NCI-H524 treated with DMSO at 0.1 percent for 48 hours (cell line): ENCODE measurements around the gene WDR86.

Source experiments
- DNase-seq: peaks from one replicate; lab custom pipeline; 2025; lab: John Stamatoyannopoulos, UW

The WDR86 gene

DNA sequence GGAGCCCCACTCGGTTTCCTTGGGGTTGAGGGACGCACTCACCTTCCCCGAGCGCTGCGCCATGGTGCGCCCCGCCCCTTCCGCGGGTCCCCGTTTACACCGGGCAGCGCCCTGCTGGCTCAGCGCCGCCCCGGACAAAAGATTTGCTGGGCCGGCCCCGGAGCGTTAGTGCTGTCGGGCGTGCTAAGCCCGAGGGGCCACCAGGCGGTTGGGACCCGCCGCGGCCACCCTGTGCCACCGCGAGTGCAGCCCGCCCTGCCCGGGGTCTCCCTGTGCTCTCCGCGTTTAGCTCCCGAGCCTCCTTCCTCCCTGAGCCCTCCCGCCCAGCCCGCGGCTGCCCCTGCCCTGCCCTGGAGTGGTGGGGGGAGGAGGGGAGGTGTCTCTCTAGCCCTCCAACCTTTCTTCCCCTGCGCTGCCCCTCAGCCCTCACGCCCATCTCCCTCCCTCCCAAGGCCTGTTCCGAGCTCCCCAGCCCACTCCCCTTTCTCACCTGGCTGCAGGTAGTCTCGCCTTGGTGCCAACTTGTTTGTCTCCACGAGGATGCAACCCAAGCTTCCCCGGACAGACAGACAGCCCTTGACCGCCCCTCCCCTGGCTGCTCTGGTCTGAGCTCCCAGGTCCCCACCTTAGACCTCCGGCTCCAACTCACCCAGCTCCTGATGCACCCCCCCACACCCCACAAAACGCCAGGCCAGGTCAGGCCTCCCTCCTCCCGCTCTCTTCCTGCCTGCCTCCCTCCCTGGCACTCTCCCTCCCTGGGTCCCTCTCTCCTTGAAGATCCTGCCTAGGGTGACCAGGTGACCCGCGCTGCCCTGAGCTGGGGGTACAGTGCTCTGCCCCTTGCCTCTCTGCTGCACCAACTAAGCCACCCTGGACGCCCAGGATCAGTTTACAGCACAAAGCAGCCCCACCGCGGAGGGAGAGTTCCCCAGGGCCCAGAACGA is 30.3 kb upstream of the WDR86 start, which contains the start of gene CRYGN:
Gene CRYGN, minus strand, starts transcription at position 287 of the 944 bp plus-strand sequence. Its CDS starts 224 bp downstream, at position 63.
- no peak for DNase-seq

DNA sequence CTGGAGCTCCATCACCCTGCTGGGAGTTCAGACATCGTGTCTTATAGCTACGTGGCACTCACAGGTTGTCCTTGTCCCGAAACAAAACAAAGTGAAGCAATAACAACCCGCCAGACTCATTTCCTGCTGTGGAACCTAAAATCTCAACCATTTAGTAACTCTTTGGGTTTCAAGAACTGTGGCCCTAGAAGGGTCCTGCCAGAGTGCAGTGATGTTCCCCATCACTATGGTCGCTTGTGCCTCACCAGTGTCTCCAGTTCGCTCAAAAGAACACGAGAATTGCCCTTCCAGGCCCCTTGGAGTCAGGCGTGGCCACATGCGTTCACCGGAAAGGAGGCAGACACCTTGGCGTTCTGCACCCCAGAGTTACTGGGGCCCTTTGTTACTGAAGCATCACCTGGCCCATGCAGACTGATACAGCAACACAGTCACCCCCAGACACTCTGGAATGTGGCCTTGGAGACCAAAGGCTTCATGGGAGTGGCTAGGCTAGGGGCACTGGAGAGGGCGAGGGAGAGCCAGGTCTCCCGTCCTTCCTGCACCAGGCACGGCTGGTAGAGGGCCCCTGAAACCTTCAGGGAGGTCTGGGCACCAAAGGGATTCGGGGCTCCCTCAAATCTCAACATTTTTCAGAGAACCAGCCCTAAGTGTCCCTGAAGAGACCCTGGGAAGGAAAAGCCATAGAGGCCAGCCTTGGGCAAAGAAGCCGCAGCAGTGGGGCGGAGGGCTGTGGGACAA is 29.2 kb upstream of the WDR86 start:
- DNase-seq: no peak

DNA sequence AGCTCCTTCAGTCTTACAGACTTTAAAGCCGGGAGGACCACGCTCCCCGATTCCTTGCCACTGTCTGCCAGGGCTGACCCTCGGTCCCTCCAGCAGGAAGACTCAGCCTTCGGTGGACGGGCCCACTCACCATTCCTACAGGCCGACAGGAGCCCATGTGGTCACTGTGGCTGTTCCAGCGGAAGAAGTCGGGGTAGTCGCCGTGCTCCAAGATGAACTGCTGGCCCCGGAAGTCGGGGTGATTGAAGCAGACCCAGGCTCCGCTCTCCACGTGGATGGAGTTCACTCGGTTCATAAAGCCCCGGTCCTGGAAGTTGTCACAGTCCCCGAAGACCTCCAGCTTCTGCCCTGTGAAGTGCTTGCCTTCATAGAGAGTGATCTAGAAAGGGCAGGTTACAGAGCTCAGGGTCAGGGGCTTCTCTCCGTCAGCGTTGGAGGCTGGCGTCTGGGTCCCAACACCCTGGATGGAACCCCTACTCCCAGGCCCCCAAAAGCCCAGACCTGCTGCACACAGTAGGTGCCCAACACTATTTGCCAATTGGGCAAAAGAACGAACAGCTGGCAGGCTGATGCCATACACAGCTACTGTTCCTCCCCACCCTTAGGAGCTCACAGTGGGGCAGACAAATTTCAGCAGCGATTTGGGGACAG is 28.2 kb upstream of the WDR86 start:
- DNase-seq: no peak

DNA sequence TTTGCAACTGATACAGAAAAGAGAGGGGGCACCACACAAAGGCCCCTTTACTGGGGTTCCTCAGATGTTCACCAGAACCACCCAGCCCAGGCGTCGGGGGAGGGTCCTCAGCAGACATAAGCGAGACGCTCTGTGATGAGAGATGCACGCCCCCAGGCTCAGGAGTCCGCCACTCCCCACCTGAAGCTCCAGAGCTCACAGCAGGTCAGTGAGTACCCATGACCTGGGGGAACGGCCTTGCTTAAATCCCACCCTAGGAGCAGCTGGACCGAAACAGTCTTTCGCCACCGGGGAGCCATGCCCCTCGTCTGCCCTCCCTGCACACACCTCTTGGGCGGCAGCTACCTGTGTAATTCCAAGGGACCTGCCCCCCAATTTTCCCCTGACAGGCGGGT is 27.3 kb upstream of the WDR86 start:
- no peak for DNase-seq

DNA sequence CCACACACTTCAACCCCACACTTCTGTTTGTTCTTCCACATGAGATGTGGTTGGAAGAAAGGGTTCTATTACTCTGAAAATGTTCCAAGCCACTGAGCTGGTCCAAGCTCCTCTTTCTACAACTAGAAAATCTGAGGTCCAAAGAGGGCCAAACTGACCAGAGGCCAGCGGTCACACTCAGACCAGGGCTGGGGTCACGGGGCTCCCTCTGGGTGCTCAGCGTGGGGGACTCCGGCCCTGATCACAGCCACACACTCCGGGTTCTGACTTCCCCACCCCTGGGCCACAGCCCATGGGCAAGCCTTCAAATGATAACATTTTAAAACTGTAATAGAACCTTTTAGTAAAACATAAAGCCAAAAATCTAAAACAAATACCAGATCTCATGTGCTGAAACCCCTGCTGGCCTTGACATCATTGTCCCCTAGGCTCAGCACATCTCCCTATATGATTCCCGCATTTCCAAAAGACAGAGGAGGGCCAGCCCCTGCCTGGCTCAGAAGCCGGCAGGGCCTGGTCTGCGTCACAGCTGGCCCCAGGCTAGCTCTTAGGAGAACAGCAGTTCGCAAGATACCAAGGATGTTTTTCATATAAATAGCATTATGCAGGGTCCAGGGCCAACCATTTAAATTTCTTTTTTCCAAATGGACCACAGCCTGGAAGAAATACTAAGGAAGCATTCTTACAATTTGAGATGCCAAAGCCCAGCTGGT is 26.8 kb upstream of the WDR86 start:
- DNase-seq: no peak

DNA sequence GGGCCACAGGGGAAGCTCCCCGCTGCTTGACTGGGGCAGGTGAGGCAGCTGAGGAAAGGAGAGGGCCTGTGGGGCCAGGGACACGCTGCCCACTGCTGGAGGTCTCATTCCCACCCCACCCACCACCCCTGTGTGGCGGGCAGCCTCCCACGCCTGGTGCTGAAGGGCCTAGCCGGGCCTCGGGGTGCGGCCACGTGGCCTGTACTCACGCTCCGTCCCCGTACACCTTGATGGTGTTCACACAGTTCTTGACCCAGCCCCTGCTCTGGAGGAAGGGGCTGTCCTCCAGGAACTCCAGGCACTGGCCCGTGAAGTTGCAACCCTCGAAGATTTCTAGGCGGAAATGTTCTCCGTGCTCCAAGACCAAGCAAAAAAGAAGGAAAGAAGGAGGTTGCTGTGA is 26.1 kb upstream of the WDR86 start:
- DNase-seq: no peak

DNA sequence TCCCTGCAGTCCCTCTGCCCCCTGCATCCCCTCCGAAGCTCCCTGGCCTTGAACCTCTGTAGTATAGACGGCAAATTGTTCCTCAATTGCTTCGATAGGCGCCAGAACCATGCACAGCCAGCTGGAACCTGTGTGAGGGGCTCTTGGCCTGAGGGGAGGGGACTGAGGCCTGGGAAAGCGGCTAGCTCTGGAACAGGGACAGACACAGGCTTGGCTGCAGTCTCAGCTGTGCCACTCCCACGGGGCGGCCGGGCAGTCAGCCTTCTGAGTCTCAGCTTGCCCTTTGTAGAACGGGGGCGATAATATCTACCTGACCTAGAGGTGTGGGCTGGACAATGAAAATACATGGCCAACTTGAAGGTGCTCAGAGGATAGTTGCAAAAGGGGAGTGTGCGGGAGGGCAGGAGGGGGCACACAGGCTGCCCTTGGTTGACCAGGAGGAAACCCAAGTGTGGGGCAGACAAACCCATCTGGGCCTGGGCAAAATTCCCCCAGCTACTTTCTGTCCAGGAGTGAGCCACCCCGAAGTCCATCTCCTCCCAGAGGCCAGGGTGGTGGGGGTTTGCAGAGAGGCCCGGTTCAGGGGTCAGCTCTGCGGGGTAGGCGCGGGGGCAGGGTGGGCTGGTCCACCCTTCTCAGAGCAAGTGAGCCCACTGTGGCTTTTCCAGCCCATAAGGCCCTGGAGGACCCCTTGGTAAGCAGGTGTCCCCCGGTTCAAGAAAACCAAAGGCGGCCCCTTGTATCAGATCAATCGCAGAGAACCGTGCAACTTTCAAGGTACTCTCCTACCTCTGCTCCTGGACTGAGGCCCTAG is 25.5 kb upstream of the WDR86 start:
- DNase-seq: no peak

DNA sequence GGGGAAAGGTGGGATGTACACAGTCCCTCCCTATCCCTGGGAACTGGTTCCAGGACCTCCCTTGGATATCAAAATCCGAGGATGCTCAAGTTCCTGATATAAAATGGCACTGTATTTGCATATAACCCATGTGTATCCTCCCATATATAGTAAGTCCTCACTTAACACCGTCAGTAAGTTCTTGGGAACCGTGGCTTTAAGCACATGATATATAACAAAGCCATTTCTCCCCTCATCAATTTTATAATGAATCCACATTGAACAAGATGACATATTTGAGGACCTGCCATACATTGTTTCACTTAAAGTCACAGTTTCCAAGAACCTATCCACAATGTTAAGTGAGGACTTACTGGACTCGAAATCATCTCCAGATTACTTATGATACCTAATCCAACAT is 24.7 kb upstream of the WDR86 start:
- no peak for DNase-seq

DNA sequence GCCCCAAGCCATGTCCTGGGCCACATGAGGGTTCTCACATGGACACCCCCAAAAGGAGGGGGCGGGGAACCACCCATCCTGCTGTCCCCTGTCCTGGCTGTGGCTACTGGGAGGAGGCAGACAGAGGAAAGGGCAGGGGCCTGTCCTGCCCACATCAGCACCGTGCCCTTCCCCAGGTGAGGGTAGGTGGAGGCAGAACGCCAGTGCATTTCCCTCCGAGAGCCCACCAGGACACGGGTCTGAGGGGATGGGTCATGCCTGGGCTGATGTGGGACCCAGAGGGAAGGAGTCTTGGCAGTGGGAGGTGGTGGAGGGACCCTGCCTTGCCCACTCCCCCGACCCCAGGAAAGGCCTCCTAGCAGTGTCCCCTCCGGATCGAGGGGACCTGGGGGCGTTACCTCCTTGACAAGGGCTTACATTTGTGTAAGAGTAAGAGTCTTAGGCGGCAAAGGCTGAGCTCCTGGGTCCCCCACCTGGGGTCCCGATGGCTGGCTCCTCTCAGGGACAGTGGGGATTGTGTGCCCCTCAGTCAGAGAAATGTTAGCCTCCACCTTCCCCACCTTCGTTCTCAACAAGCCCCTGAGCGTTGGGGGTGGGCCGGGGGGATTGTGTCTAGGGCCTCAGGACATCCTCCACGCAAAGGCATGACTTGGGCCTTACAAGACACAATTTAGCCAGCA is 24.0 kb upstream of the WDR86 start:
- DNase-seq: no peak

DNA sequence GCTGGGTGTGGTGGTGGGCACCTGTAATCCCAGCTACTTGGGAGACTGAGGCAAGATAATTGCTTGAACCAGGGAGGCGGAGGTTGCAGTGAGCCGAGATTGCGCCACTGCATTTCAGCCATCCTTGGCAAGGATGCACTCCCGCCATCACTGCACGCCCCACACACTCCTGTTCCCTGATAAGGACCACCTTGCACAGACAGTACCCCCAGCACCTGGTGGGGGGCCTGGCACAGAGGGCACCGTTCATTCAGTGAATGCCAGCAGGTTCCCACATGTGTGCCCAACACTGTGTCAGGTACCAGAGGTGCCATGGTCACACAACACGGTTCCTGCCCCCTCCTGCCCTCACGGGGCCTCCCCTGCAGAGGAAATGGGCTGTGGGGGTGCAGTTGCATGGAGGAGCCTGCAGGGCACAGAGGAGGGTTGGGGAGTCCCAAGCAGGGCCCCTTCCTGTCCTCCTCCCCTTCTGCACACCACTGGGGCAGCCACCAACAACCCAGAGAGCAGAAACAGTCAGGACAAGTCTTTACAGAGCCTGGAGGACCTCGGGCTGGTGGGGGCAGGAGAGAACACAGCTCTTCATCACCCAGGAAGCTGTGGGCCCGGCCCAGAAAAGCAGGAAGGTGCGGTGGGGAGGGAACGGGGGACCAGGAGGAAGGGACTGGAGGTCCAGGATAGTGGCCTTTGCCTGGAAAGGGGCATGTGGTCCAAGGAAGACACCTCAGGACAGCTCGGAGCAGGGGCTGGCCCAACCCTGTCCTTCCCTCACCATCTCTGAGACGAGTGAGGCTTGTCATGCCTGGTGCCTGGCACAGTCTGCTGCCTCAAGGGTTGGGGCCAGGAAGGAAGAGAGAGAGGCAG is 23.1 kb upstream of the WDR86 start:
- DNase-seq: no peak

DNA sequence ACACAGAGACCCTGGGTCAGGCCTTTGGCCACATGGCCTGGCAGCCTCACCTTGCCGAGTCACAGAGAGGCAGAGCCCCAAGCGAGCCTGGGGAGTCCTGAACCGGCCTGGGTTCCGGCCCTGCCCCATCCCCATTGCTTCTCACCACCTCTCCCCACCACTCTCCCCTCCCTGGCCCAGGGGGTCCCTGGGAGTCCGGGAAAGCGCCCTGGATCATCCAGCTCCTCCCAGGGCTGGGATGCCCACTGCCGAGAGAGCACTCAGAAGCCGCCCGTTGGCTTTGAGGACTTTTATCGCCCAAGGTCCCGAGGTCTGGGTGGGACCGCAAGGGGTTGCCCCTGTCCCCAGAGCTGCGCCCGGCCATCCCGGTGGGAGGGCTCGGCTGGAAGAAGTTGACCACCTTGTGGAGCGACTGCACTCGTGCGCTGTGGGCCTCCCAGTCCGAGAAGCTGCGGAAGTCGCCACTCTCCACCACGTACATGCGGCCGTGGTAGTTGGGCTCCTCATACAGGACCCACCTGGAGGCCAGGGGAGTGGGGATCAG is 22.0 kb upstream of the WDR86 start:
- no peak for DNase-seq

DNA sequence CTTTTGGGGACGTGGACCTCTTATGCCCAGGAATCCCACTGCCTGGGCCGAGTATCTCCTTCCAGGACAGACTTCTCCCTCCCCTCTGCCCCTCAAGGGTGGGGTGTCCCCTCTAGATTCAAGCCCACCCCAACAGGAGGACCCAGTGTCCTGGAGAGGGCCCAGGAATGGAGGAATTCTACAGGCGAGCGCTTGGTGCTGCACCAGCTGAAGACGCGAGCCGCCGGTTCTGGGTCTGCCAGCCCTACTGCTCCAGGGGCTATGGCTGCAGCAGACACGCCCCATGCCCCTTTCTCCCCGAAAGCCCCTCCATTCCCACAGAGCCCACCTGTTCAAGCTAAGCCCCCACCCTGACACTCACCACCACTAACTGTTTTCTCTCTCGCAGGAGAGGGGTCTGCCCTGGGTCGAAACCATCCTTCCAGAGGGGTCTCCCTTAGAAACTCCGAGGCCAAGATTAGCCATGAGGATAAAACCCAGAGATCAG is 21.5 kb upstream of the WDR86 start:
- DNase-seq: no peak

DNA sequence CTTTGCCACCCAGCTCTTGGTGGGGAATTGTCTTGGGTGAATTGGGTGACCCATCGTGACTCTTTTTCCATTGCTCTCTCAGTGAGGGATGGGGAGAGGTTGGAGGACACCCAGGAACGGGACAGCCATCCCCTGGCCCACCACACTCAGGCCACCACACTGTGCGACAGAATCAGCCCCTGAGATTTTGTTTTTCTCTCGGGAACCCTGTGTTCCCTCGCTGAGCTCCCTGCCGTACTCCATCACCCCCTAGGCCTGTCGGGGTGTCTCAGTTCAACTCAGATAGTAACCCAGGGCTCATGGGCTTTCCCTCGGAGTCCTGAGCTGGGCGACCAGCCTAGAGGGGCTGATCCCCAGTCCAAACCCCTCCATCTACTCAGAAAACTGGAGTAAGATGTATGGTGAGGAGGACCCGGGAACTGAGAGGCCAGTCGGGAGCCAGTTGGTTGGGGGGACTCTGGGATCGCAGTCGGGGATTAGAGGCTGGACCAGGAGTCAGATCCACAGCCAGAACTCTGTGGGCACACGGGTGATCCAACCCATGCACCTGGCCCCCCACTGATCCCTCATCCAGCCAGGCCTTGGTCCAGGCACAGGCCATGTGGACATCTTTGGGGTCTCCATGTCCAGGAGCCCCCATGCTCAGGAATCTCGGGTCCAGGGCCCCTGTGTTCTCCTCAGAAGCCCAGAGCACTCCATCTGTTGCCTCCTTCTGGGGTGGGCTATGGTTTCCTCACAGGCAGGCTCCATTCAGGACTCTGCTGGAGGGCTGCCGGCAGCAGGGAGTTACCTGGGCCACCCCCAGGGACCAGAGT is 20.8 kb upstream of the WDR86 start:
- DNase-seq: no peak

DNA sequence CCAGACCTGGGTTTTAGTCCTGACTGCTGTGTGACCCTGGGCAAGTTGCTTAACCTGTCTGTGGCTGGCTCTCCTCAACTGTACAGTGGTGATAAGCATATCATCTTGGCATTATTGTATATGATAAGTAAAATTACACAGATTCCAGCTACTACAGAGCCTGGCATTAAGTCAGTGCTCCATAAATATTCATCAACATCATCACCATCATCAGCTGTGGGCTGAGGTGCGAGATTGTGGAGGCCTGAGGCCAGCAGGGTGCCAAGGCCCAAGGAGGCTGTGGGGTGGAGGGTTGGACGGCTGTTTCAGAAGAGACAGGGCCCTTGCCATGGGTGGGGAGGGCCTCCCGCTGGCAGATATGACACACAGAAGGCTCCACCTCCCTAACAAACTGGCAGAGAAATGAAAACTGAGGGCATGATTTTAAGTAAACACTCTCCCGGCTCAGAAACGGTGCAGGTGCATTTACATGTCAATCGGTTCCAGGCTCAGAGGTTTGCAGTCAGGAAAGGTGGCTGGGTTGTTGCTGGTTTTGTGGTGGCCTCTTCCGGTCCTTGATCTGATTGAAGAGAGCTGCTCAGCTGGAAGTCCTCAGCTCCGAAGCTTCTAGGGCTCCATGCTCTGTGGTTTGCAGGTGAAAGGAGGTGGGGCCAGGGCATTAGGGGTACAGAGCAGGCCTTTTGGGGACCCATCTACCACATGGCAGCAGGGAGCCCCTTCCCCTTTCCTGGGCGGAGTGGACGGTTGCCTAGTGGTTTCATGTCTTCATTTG is 19.9 kb upstream of the WDR86 start:
- DNase-seq: no peak

DNA sequence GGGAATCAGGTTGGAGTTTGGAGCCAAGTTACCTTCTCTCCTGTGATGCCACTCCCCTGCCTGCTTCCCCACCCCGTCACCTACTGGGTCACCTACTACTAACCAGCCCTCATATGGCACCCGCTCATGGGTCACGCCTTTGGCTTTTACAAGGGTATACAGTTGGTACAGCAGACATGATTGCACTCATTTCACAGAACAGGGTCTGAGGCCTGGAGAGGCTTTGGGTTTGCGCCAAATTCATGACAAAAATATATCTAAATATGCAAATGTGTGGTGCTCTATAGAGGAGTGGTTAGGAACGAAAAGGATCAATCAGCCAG is 19.4 kb upstream of the WDR86 start:
- DNase-seq: no peak

DNA sequence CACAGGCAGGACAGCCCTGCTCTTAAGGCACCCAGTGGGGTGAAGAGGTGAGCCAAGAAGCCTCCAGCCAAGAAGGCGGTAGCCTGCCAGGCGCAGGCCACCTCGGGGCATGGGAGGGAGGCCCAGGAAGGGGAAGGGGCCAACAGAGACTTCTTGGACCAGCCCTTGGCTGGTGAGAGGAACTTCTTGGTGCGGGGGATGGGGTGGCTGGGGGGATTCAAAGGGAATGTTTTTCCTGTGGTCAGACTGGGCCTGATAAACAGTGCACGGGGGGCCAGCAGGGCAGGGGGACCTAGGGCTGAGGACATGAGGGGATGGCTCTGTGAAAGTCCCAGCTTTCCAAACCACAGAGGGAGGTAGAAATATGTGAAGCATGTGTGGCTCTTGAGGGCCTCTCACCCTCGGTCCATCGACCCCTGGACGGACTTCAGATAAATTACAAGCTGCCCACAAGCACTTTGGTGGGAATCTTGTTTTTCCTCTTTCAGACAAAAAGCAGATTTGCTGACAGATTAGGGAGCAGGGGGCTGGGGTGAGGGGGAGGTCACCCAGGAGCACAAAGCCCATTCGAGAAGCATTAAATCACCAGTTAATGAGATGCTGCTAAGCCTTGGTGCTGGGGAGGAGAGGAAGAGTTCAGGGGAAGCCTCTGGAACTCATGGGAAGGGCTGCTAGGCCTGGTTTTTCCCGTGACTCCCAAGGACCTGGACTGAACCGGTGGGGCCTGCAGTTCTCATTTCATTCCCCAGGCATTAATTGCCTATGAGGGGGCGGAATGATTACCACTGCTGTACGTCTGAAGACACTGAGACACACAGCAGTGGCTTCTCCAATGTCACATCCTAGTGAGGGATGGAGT is 18.8 kb upstream of the WDR86 start:
- DNase-seq: peak; percentile 68
